ENCODE data around the gene MTCH1. TPM values are rescaled to one million over a fixed set of nuclear protein-coding genes. Genes with fewer than 3 reads are reported as not detected.

MTCH1 gene
- total RNA-seq, 1 experiment from 2014 or later: 241 TPM

DNA sequence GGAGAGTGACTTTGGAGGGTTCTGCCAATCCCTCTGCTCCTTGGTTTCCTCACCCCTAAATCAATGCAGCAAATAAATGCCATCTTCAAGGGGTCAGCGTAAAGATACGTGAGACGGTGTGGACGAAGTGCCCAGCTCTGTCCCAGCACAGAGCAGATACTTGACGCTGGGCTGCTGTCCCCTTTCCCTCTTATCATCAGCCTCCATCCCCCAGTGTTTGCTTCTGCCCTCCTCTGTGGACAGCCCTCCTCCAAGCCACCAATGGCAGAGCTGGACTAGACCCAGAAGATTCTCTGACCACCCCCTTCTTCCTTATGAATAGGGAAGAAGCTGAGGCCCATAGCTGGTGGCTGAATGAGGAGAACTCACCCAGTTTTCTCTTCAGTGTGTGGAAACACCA is 49.2 kb downstream of the MTCH1 start:
- Histone ChIP-seq H3K9me2 (ENCODE audit: insufficient read depth) (no peaks in the 10 kb centered on the region), H2AFZ (no peak overlapping the region), H3K4me3 (no peak overlapping the region), H4K20me1 (ENCODE audit: insufficient read depth) (no peaks in the 10 kb centered on the region), H3K4me1 (replicated peaks; ENCODE audit: insufficient read depth) (peaks cover 33% of the 10 kb centered on the region), H3K9me3 (ENCODE audit: insufficient read depth, low read depth) (no peaks in the 10 kb centered on the region), H3K27me3 (ENCODE audit: insufficient read depth, low read depth) (no peaks in the 10 kb centered on the region), H3K4me2 (no peak overlapping the region), H3K36me3 (ENCODE audit: low read depth) (no peaks in the 10 kb centered on the region), H3F3A (ENCODE audit: insufficient read depth, low read depth) (peaks cover 24% of the 10 kb centered on the region), H3K79me2 (ENCODE audit: low read depth) (no peaks in the 10 kb centered on the region), H3K27ac (no peak overlapping the region)
- DNase-seq: no peak
- intact Hi-C loops (cut with micrococcal nuclease; ENCODE audit: unreplicated experiment): no loop called here
- ChIA-PET POLR2A (ENCODE audit: unreplicated experiment) (no interaction called here), CTCF (interaction anchor here (0.6 kb wide), 1 partner anchor 14 kb away, joined by 3 read pairs; no protein-coding TSS in a partner anchor)
- TF ChIP-seq EZH2 (IDR thresholded peaks at IDR 0.05; ENCODE audit: low read depth): no peak
- no peak for TF ChIP-seq CTCF (conservative IDR thresholded peaks at IDR 0.05)
- BruUV-seq (replicated peaks): no TSS peak

DNA sequence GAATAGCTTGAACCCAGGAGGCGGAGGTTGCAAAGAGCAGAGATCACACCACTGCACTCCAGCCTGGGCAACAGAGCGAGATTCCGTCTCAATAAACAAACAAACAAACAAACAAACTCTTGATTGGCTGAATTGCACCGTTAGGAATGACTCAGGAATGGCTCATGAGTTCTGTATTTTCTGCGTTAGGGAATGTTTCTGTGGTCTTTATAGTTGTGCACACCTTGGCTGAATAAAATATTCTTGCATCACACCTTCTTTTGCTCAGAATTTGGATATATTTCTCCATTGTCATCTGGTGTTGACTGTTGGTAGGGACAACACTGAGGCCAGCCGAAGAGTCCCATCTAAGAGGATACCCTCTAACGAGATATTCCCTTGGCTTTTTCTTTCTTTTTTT is 51.1 kb downstream of the MTCH1 start:
- no TSS peak for BruUV-seq (replicated peaks)
- Histone ChIP-seq H3K9me2 (ENCODE audit: insufficient read depth) (no peaks in the 10 kb centered on the region), H3K4me1 (replicated peaks; ENCODE audit: insufficient read depth) (peaks cover 46% of the 10 kb centered on the region), H3K27me3 (ENCODE audit: insufficient read depth, low read depth) (no peaks in the 10 kb centered on the region), H3K79me2 (ENCODE audit: low read depth) (no peaks in the 10 kb centered on the region), H3K36me3 (ENCODE audit: low read depth) (no peaks in the 10 kb centered on the region), H3K4me2 (no peak overlapping the region), H3K27ac (no peak overlapping the region), H2AFZ (no peak overlapping the region), H4K20me1 (ENCODE audit: insufficient read depth) (no peaks in the 10 kb centered on the region), H3F3A (ENCODE audit: insufficient read depth, low read depth) (peaks cover 24% of the 10 kb centered on the region), H3K9me3 (ENCODE audit: insufficient read depth, low read depth) (no peaks in the 10 kb centered on the region), H3K4me3 (no peak overlapping the region)
- ChIA-PET POLR2A (ENCODE audit: unreplicated experiment) (no interaction called here), CTCF (no interaction called here)
- peak in 1 of 2 experiments; percentile 47 for DNase-seq
- TF ChIP-seq EZH2 (IDR thresholded peaks at IDR 0.05; ENCODE audit: low read depth) (no peak), CTCF (conservative IDR thresholded peaks at IDR 0.05) (no peak)
- intact Hi-C loops (cut with micrococcal nuclease; ENCODE audit: unreplicated experiment): no loop called here

DNA sequence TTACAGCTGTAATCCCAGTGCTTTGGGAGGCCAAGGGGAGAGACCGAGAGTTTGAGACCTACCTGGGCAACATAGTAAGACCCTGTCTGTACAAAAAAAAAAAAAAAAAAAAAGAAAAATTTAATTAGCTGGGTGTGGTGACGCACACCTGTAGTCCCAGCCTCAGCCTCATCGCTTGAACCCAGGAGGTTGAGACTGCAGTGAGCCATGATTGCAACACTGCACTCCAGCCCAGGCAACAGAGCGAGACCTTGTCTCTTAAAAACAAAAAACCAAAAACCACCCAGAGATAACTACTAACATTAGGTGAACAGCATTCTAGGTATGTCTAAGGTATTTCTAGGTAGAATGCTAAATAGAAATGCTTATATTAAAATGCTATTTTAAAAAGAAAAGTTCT is 52.5 kb downstream of the MTCH1 start:
- H3K27ac ChIP-seq: no peak overlapping the region
- no peaks in the 10 kb centered on the region for H3K79me2 ChIP-seq (ENCODE audit: low read depth)
- H3K9me3 ChIP-seq (ENCODE audit: insufficient read depth, low read depth): no peaks in the 10 kb centered on the region
- H3F3A ChIP-seq (ENCODE audit: insufficient read depth, low read depth): peaks cover 24% of the 10 kb centered on the region
- H3K27me3 ChIP-seq (ENCODE audit: insufficient read depth, low read depth): no peaks in the 10 kb centered on the region
- CTCF ChIA-PET: interaction anchor here (0.7 kb wide), 1 partner anchor 167 kb away, joined by 3 read pairs; no protein-coding TSS in a partner anchor
- no peak for DNase-seq
- POLR2A ChIA-PET (ENCODE audit: unreplicated experiment): interaction anchor here (1.0 kb wide), 1 partner anchor 53 kb away, joined by 16 read pairs; the partner anchor contains the start of gene MTCH1
- H3K4me3 ChIP-seq: no peak overlapping the region
- H4K20me1 ChIP-seq (ENCODE audit: insufficient read depth): no peaks in the 10 kb centered on the region
- TF ChIP-seq EZH2 (IDR thresholded peaks at IDR 0.05; ENCODE audit: low read depth) (no peak), CTCF (conservative IDR thresholded peaks at IDR 0.05) (no peak)
- no peaks in the 10 kb centered on the region for H3K36me3 ChIP-seq (ENCODE audit: low read depth)
- BruUV-seq (replicated peaks): no TSS peak
- H2AFZ ChIP-seq: no peak overlapping the region
- intact Hi-C loops (cut with micrococcal nuclease; ENCODE audit: unreplicated experiment): no loop called here
- no peaks in the 10 kb centered on the region for H3K9me2 ChIP-seq (ENCODE audit: insufficient read depth)
- H3K4me2 ChIP-seq: peak overlapping the region; percentile 32; the same call in 1 of the 2 replicates
- peaks cover 54% of the 10 kb centered on the region for H3K4me1 ChIP-seq (replicated peaks; ENCODE audit: insufficient read depth)
